HS-27A (cell line): ENCODE results near the gene CFAP77.
"Not testable (repeated sequence)": the region's sequence is repeated elsewhere in the genome, so short reads cannot be mapped to it uniquely, and the experiment has no call there.

Experiments
- DNase-seq: peaks from one replicate; pipeline ENCODE4 v3.0.0-alpha.2; 2012; ENCODE audit warnings: low read depth, missing footprints

CFAP77 gene

DNA sequence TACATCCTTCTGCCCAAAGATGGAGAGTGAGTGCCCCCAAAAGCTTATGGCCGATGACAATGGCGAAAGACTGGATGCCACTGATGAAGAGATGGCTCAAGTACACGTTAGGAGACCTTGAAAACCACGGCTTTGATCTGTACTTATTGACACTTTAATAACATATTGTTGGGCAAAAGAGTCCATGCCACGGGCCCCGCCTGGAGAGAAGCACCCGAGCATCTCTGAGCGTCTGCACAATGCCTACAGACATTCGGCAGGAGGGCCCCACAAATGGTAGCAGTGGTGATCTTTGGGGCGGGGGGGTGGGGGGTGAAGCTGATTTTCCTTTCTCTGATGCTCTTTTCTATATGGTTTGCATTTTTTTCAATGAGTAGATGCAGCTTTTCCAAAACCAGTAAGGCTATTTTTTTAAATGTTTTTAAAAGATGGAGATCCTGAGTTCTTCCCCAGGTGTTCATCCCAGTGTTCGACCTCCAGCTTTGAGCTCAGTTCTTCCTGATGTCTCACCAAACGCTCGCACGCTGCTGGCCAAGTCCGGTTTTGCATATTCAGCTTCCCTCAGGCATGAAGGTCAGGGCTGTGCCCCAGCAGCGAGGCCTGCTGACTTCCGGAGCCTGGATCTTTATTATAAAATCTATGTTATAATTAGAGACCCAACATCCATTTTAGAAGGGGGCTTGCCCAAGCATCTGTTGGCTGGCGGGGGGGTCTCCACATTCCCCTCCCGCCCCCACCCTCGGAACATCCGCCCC lies 138.1 kb downstream of the CFAP77 start:
- no peak for DNase-seq

DNA sequence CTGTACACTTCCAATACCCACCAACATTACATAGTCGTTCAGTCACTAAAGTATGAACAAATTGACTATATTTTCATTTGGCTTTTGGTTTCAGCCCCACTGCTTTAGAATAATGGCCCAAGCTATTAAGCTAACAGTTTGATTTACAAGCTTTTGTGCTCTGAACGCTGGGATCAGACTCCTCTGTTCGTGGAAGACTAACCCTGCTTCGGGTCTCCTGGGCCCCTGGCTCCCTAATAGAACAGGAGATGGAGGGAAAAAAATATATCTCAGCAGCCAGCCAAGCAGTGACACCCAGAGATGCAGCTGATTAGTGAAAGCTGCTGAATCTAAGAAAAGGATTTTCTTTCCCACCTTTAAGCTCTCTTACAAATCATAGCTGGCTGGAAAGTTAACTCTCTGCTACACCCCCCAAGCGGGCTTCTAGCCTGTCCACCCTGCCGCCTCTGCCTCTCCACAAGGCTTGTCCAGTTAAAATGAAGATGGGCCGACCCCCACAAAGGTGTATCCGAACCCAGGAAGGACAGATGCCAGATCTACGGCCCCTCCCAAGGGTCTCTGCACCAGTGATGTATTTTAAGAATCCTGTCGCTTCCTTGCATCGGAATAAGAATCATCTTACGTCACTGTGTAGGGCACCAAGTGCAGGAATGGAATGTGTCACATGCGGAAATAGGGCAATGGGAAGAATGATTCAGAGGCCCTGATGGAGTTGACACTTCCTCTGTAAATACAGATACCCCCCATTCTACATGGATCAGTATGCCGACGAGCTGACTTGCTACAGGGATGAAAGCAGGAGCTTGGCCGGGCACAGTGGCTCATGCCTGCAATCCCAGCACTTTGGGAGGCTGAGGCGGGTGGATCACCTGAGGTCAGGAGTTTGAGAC lies 139.0 kb downstream of the CFAP77 start:
- DNase-seq, result no peak

DNA sequence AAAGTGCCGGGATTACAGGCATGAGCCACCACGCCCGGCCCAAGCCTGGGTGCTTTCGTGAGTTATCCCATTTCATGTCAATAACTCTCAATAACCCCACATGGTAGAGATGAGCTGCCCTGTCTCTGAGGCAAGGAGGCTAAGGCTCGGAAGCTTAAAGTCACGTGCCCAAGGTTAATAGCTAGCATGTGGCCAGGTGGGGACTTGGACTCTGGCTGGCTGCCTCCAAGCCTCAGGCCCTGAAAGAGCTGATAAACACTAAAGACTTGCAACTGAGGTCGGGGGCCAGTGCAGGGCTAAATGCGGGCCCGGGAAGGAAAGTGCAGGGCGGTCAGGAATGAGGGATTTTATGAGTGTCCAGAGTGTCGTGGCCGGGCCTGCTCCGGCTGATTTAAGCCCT lies 141.5 kb downstream of the CFAP77 start:
- DNase-seq, result no peak

DNA sequence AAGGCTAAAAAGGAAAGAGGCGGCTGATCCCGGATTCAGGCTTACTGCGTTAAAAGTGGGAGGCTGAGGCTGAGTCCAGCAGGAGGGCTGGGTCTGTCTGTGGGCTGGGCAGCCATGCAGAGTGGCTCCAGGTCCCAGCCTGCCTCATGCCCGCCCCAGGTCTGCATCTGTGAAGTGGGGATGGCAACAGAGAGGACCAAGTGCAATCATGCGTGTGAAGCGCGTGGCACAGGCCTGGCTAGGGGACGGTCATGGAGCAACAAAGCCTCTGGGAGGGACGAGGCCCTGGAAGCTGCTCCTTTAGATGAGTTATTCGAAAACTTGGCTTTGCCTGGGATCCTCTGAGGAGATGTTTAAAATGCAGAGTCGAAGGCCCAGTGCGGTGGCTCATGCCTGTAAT lies 142.0 kb downstream of the CFAP77 start:
- DNase-seq, result no peak

DNA sequence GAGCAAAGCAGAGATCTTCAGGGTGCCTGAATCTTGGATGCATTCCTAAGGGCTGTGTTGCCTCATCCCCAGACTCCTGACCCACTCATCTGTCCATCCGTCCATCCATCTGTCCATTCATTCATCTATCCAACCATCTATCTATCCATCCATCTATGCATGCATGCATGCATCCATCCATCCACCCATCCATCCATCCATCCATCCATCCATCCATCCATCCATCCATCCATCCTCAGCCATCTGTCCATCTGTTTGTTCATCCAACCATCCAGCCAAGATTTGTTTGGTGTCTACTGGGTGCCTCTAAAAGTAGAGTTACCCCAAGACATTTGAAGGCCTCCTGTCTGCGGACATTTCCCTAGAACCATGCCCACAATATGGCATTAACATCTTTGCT lies 144.7 kb downstream of the CFAP77 start:
- DNase-seq, result no peak

DNA sequence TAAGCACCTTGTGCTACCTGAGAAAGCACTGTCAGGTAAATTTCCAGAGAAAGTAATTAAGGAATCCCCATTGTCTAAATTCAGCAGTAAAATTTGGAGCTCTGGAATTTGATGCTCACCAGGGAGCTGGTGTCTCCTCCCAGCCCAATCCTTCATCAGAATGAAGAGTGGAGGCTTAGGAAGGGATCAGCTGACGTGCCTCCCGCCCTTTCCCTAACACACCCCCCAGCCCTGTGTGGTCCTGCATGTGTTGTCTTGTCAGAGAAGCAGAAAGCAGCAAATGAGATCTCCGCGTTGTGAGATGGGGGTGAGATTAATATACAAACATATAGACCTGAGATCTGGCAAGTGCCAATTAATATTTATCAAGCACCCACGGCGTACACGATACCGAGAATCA lies 145.5 kb downstream of the CFAP77 start:
- DNase-seq, result no peak

DNA sequence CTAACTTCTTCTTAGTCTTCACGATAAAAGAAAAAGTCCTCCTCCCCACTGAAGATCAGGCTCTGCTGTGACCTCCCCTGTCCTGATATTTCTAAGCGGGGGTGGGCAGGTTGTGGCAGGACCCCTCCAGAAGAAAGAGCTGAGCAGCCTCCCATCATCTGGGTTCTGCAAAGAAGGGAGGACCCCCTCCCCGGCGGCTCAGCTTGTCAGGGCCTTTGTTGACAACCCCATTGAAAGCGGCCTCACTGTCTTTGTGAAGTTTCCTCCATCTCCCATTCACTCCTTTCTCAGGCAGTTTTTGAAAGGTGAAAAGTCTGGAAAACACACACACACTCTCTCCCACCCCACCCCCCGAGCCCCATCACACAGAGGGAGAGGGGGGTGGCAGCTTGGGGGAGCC lies 146.2 kb downstream of the CFAP77 start:
- no peak for DNase-seq

DNA sequence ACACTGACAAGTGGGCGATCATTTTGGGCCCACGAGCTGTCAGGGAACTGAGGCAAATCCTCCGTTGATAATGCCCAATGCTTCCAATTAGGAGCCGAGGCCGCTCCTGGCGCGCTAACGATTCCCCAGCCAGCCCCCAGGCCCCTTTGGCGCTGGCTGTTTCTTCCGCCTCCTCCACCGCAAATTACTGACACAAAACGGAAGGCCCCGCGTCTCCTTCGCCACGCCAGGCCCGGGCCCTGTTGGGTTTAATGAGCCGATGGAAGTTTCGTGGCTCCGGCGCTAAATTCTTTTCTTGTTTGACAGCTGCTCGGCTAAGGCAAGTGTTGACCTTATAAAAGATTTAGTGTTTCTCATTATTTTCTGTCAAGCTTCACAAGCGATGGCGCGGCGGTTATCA lies 146.7 kb downstream of the CFAP77 start:
- DNase-seq, result no peak

DNA sequence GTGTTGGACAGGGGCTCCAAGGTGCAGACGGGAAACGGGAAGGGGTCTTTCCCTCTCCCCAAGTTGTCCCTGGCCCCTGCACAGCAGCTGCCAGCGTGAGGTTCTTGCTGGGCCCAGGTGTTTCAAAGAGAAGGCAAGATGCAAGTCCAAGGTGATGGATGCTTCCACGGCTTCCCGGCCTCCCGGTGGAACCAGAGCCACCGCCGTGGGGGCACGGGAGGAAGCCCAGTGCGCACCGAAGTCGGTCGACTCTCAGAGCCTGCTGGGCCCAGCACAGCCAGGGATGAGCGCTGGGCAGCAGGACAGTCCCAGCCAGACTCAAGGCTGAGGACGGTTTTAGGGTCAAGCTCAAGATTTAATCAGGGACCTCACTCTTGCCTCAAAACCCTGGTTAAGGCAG lies 147.1 kb downstream of the CFAP77 start:
- no peak for DNase-seq

DNA sequence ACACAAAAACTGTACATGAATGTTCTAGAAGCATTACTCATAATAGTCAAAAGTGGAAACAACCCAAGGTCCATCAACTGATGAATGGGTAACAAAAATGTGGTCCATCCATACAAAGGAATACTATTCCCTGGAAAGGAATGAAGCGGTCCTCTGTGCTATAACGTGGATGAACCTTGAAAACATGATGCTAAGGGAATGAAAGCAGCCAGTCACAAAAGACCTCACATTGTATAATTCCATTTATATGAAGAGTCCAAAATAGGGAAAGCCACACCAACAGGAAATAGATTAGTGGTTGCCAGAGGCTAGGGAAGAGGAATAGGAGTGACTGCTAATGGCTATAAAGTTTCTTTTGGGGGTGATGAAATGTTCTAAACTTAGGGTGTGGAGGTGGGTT lies 149.7 kb downstream of the CFAP77 start:
- DNase-seq, result no peak

DNA sequence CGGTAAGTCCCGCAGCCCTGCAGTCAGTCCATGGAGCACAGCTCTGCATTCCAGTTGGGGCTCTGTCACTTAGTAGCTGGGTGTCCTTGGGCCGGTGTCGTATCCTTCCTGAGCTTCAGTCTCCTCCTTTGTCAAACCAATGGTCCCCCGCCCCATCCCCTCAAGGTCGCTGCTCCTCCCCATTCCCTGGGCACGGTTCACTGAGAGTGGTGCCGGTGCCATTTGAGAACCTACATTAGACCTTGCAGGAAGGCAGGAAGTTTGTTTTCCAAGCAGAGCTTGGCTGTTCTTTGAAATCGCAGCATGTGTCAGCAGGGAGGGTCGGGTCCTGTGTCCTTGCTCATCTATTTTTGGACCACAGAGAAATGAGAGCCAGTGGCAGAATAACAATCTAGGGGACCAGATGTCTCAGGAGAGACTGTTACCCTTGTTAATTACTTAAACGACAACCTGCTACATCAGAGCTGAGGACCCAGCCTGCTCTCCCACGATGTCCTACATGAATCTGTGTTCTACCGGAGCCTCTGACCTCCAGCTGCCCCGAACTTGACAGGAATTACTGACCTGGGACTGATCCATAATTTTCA lies 150.7 kb downstream of the CFAP77 start:
- DNase-seq, result no peak

DNA sequence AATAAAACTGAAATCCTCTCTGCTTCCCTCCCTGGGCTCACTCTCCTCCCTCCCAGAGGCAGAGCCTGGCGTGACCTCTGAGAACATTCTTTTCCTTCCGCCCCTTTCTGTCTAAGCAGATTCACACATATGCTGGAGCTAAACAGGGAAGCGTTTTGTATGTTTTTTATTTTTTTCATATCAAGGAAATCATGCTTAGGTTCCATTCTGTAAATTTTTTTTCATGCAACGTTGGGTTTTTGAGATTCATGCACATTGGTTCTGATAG lies 152.2 kb downstream of the CFAP77 start:
- no peak for DNase-seq

DNA sequence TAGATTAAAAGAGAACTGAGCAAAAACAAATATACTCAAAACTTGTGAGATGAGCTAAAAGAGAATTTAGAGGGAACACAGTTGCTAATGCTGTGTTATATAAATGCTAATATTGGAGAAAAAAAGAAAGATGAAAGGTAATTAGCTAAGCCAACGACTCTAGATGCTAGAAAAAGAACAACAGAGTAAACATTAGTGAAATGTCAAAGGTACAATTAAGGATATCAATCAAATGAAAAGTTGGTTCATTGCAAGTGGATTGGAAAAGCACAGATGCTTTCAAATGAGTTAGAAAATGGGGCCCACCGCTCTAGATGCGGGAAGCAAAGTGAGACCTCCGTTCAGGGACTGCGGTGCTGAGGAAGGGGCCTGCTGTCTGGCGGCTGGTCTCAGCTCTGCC lies 154.5 kb downstream of the CFAP77 start:
- DNase-seq, result no peak

DNA sequence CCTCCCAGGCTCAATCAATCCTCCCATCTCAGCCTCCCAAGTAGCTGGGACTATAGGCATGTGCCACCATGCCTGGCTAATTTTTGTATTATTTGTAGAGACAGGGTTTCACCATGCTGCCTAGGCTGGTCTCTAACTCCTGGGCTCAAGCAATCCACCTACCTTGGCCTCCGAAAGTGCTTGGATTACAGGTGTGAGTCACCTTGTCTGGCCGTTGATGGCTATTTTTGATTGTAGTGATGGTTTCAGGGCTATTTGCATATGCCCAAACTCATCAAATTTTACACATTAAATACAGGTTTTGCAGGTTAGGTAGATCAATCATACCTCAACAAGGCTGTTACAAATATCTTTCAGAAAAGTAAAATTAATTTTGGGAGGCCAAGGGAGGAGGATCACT lies 158.8 kb downstream of the CFAP77 start:
- not testable (repeated sequence) for DNase-seq

DNA sequence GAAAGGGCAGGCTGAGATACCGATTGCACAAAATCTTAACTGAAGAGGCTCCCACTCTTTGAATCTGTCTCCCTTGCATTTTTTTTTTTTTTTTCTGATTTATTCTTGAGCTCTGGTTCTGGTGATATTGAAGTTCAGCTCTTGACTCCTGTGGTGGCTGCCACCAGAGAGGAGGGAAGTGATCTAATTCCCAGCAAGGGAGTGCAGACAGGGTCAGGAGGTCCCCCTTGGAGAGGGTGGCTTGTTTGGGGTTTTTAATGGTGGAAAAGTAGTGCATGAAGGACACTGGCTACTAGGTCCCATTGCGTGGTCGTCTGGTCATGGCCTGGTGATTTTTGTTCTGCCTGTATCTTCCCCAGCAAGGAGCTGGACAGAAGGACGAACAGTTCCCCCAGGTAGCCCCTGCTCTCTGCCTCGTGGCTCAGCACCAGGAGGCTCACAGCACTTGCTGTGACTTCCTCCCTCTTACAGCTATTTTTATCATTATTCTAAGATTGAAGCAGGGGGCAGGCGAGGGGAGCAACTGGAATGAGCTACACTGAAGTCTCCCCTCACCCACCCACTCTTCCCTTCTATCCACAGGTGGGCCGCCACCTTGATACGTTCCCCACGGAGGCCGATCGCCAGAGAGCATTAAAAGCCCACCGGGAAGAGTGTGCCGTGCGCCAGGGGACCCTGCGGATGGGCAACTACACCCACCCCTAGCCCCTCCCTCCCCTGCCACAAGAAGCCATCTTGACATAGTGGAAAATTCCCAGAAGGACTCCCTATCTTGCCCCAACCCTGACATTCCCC lies 162.0 kb downstream of the CFAP77 start:
- no peak for DNase-seq

DNA sequence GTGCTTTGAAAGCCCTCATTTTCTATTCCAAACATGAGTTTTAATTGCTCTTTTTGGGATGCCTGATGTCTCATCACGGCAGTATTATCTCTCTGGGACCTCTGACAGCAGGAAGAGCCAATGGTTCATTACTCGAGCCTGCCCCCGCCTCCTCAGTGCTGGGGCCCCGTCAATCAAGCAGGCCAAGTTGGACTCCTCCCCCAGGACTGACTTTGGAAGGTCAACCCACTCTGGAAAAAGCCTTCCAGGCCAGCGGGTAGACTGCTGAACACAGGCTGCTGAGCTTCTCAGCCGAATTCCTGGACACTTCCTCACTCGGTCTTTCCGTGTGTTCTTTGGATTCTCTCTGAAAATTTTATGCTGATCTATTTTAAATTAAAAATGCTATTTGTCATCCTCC lies 162.9 kb downstream of the CFAP77 start:
- no peak for DNase-seq

DNA sequence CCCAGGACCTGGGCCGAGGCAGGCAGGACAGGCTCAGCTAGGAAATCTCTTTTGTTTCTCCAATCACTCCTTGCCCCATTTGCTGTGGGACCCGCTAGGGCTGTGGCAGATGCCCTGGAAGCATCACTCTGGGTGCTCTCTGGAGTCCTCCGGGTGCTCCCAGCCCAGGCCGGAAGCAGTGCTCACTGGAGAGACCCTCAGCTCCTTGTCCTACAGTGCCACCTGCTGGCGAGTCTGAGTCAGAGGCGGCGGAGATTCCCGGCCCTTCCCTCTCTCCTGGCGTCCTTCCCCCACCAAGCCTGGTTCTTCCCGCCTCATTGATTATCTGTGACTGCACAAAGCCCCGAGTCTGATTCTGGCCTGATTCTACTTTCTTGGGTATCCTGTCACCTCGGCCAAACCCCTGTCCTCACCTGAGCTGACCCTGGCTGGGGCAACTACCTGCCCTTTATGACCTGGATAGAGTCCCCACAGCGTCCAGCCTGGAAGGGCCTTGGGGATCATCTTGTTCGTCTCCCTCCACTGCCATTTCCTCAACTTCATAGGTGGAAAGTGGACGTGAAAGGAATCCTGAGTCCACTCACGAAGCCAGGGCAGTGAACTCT lies 165.1 kb downstream of the CFAP77 start:
- DNase-seq, result peak; percentile 15

DNA sequence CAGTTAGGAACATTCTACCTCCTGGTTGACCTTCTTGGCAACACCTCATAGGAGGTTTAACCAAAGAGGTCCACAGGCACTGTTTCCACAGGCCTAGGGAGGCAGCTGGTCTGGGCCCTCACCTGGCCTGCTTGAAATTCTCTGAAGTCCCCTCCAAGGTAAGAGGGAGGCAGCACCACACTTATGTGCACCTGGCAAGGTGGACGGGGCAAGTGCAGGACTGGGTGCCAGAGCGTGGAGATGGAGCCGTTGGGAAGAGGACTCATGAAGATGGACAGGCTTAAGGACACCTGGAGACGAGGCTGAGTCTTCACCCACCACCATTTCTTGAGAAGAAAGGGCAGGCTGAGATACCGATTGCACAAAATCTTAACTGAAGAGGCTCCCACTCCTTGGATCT lies 165.8 kb downstream of the CFAP77 start:
- no peak for DNase-seq

DNA sequence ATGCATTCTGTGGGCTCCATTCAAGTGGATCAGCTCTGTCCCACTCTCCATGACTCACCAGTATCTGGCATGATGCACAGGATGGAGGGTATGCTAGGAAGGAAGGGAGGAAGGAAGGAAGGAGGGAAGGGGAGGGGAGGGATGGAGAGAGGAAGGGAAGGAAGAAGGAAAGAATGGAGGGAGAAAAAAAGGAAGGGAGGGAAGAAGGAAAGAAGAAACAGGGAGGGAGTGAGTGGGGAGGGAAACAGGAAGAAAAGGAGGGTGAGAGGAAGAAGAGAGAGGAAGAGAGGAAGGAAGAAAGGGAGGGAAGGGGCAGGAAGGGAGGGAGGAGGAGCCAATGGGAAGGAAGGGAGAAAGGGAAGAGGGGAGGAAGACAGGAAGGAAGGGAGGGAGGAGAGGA lies 167.1 kb downstream of the CFAP77 start:
- no peak for DNase-seq

DNA sequence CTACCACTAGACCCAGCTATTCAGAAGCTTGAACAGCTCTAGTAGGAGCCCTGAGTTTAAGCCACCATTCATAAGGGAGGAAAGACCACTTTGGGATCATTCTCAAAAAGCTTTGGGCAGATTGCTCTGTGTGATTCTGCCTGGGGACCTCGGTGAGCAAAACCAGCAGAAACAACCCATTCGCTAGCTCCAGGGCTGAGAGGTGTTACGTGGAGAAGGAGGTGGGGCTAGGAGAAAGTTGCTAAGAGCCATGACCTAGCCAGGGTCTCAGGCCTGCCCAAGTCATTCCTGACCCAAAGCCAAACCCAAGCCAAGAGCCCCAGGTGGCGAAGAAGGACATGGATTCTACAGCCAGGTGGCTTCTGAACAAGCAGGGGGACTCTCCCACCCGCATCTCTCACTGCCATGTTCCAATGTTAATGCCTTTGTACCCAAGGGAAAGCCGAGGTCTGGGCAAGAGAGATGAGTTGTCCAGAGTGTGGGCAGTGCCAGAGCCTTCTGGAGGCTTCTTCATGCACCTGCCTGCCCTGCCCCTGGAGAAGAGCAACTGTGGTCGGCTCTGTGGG lies 168.4 kb downstream of the CFAP77 start:
- no peak for DNase-seq

DNA sequence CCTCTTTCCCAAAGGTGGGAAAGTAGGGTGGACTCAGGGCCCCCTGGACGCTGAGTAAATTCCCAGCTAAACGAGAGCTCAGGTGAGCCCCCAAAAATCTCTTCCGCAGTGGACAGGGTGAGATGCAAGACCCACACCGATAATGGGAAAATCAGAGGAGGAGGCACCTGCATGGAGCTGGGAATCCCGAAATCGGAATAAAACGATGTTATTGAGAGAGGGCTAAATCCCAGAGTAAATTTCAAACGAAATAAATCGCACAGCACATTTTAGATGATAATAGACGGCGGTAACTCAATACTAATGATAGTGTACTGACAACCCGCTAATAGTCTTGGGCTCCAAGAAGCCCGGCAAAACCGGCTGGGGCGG lies 169.4 kb downstream of the CFAP77 start:
- no peak for DNase-seq

DNA sequence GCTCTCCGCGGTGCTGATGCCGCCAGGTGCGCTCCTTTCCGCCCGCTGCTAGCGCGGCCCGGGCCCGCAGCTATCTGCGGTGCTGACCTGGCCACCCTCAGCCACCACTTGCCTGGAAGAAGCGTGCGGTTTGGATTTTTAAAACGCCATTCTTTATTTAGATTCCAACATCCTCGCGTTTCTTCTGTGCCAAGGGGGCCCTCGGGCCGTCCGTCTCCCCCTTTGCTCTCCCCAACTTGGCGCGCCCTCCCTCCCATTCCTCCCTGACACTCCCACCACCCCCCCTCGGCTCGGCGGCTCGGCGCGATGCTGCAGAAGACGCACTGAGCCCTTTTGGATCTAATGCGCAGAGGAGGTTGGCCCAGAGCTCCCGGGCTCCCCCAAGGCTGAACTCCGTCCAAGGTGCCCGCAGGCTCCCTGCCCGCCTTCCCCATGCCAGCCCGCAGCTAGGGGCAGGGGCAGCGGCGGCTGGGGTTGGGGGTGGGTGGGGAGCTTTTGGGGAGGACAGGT lies 172.3 kb downstream of the CFAP77 start, which contains the start of gene BARHL1:
TSS of gene BARHL1 (plus strand) at position 331 of the 510 bp plus-strand sequence. CDS start 192 bp downstream, outside the sequence.
- DNase-seq, result no peak
